Measurements from ENCODE around the gene SYT10.
"Not testable (repeated sequence)": the region's sequence is repeated elsewhere in the genome, so short reads cannot be mapped to it uniquely, and the experiment has no call there.

The SYT10 gene

GRCh38 chr12:33349791-33350190, 89.8 kb downstream of the SYT10 start:
- DNase-seq (ENCODE audit: low spot score), result no peak

- not testable (repeated sequence) for DNase-seq (ENCODE audit: low spot score)
These were observed 107.6 kb downstream of the SYT10 start for GRCh38 chr12:33331961-33332398.

GRCh38 chr12:33330940-33331339, 108.7 kb downstream of the SYT10 start:
- no peak for DNase-seq (ENCODE audit: low spot score)

Measured in CD4-positive, alpha-beta T cell treated with Interleukin-2 at 100 ng/mL for 4 hours (primary cell).